ENCODE data around the gene TAF4.

The TAF4 gene

DNA sequence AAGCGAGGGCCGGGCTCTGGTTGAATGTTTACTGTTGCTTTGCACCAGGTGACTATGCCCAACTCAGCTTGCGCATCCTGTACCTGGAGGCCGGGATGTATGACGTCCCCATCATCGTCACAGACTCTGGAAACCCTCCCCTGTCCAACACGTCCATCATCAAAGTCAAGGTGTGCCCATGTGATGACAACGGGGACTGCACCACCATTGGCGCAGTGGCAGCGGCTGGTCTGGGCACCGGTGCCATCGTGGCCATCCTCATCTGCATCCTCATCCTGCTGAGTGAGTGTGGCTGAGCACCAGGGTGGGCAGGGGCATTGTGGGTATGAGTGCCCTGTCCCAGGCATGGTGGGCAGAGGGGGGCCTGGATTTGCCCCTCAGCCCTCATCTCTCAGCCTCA, 136.1 kb downstream of the TAF4 start:
- no peak for DNase-seq

DNA sequence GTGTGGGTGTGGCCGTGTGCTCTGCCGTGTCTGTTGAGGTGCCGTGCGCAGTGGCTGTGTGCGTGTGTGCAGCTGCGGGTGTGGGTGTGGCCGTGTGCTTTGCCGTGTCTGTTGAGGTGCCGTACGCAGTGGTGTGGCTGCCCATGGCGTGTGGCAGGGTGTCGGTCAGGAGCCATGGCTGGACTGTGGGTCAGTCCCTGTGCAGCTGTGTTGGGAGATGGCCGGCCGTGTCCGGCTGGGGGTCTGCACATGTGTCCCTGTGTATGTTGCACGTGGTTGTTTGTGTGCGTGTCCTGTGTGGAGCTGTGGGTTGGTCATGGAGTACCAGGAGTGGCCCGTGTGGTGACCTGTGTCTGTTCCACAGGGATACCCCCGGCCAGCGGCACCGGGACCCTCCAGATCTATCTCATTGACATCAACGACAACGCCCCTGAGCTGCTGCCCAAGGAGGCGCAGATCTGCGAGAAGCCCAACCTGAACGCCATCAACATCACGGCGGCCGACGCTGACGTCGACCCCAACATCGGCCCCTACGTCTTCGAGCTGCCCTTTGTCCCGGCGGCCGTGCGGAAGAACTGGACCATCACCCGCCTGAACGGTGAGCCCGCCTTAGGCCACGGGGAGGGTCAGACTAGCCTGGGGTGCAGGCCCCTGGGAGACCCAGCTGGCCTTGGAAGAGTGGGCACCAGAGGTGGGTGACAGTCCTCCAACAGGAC, 137.7 kb downstream of the TAF4 start:
- DNase-seq, result no peak

DNA sequence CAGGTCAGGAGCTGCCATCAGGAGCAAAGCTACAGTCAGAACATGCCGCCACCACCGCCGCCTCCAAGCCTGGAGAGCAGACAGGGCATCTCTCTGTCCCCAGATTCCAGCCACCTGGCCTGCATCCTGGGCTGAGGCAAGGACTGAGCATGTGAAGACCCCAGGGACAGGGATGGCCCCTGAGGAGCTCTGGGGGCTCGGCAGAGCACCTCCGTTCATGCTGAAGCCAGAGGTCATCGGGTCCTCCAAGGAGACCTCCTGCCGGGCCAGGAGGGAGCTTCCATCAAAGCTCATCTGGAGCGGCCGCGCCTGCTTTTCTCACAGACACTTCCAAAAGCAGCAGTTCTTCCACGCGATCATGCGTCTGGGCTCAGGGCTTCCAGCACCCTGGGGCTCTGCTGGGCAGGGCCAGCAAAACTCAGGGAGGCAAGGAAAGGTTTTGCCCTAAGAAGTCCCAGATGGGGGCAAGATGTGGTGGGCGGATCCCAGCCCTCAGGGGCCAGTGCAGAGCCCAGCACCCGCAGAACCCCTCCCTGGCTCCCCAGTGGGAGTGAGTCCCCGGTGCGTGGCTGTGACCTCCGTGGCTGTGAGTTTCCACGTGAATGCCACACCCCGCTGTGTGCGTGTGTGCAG, 138.4 kb downstream of the TAF4 start:
- no peak for DNase-seq

DNA sequence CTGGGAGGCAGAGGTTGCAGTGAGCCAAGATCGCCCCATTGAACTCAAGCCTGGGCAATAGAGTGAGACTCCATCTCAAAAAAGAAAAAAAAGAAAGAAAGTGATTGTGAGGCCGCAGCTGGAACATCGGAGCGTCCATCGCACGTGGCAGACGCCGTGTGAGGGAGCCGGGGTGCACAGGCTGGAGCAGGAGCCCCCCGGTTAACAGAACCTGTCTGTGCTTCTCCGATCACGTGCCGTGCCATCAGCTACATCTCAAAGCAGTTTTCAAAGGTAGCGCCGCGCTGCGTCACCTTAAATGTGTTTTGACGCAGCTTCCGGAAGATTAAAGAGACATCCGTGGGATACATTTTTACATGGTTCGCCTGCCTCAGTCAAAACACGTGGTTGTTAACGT, 138.9 kb downstream of the TAF4 start:
- DNase-seq, result no peak

DNA sequence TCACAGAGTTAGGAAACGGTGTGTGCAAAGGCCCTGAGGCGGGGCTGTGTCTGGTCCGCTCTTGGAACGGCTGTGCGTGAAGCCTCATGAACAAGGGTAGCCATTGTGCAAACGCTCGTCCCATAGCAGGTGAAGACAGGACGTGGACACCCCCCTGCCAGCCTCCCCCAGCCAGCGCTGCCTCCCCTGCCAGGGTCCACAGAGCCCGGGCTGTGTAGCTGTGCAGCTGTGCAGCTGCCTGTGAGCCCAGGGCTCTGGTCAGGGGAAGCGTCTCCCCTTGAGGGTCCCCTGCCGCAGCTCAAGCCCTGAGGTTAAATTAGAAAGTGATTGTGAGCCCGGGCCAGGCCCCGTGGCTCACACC, 139.4 kb downstream of the TAF4 start:
- no peak for DNase-seq

DNA sequence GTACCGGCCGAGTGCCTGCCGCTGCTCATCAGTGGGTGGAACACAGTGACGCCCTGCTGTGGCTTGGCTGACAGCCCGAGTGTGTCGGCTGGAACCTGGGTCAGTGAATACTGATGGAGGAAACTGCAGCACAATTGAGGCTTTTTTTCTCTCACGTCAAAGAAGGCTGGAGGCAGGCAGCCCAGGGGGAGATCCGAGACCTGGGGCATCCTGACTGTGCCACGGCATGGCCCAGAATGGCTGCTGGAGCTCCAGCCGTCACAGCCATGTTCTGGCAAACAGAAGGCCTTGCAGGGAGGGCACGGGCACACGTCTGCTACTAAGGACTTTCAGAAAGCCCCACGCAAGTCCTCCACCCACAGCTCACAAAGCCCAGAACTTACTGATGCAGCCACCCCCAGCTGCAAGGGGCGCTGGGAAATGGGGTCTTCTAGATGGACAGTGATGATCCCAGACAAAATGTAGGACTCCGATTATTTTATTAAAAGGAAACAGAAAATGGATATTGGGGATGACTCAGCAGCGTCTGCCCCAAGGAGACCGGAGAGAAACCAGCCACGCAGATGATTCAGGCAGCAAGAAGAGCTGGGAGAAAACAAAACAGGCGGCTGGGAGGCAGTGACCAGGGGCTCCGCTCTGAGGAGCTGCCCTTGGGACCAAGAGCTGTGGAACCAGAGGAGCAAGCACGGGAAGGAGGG, 140.0 kb downstream of the TAF4 start:
- no peak for DNase-seq

DNA sequence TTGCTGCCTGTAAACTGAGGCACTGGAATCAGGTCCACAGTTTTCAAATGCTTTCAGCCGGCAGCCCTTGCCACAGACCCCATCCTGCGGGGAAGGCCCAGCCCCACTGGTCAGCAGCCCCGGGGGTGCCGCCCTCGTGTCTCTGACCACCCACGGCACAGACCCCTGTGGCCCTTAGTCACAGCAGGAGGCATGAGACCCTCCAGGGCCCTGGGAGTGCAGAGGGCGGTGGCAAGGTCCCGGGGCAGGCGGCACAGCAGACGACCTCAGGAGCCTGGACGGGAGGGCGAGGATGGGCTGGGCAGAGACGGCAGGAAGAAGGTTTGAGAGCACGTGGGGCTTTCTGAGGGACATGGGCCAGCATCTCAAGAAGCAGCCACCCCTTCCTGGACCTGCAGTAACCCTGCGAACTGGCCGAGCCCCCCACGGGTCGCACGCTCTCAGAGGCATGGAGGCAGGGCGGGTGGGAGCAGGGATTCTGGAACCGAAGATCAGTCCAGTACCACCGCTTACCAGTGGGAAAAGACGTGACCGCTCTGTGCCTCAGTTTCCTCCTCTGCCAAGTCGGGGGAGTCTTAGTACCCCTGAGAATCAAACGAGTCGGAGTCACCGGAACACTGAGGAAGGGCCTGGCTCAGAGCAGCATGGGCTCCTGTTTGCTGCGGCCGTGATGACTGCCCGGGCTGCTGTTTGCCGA, 140.7 kb downstream of the TAF4 start:
- no peak for DNase-seq

All from inflammatory macrophage treated with lipopolysaccharide for 4 hours (primary cell).